Measurements from ENCODE around the gene MRPL37.

MRPL37 gene

DNA sequence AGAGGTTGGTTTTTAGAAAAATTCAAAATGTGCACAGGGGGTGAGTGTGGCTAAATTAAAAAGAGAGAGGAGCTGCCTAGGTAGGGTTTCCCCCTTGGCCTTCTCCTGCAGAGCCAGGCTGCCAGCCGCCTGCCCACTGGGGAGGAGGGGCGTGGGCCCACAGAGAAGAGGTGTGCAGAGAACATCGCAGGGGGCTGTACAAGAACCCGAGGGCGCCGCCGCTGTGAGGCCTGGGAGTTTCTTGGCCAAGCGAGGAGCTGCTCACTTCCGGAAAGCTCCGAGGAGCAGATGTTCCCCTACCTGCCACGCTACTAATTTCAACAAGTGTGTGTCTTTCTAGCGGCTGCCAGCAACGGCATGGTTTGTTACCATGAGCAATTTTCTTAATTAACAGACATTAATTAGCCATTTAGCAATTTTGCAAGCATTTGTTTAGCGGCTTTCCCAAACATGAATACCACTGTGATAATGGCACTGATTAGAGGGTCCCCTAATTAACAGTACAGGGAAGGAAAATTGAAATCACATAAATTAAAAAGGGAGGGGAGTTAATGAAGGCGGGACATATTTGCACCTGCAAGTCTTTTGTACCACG lies 59.7 kb downstream of the MRPL37 start:
- Histone ChIP-seq H3K9me3 (replicated peaks; ENCODE audit: low read length) (no peaks in the 10 kb centered on the region), H3K4me2 (ENCODE audit: low read length) (no peak overlapping the region), H3K9ac (ENCODE audit: low read depth, low read length) (no peak overlapping the region), H3K27me3 (ENCODE audit: control insufficient read depth, insufficient read depth, low read length) (no peaks in the 10 kb centered on the region), H3K36me3 (ENCODE audit: insufficient read depth, low read length) (no peaks in the 10 kb centered on the region), H3K4me3 (ENCODE audit: low read length) (no peak overlapping the region), H3K4me1 (ENCODE audit: control insufficient read depth, insufficient read depth, low read length) (peaks cover 7% of the 10 kb centered on the region)

DNA sequence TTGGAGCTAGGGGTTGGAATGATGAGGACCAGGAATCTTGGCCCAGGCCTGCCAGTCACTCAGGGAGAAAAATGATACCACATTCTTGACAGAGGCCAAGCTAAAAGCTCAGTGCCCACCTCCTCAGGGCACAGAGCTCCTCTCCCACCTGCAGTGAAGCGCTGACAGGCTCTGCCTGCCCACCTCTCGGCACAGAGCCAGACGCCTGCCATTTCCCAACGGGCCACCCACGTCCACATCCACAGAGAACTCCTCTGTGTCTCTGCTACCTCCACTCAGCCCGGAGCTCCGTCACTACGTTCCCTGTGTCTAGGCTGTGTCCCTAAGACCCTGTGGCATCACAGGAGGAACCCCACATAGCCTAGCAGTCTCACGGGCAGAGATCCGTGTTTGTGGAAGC lies 60.8 kb downstream of the MRPL37 start:
- H3K9me3 ChIP-seq (replicated peaks; ENCODE audit: low read length) = no peaks in the 10 kb centered on the region
- no peaks in the 10 kb centered on the region for H3K27me3 ChIP-seq (ENCODE audit: control insufficient read depth, insufficient read depth, low read length)
- H3K4me2 ChIP-seq (ENCODE audit: low read length) = no peak overlapping the region
- peaks cover 3% of the 10 kb centered on the region for H3K36me3 ChIP-seq (ENCODE audit: insufficient read depth, low read length)
- H3K4me3 ChIP-seq (ENCODE audit: low read length) = no peak overlapping the region
- H3K9ac ChIP-seq (ENCODE audit: low read depth, low read length) = no peak overlapping the region
- H3K4me1 ChIP-seq (ENCODE audit: control insufficient read depth, insufficient read depth, low read length) = no peaks in the 10 kb centered on the region

DNA sequence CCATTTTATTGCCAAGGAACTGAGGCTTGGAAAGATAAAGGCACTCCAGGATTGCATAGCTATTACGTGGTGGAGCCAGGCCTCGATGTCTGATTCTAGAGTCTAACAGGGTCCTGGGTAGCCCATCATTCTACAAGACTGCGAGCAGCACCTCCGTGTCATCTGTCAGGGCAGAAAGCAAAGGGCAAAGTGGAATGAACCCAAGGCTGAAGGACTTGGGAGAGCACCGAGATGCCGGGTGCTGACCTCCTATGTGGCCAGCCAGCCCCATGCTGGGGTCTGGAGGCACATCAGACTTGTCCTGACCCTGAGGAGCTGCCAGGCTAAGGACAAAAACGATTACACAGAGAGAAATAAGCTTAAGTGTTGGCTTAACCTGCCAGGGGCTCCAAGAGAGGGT lies 62.3 kb downstream of the MRPL37 start:
- H3K9ac ChIP-seq (ENCODE audit: low read depth, low read length) = no peak overlapping the region
- H3K4me3 ChIP-seq (ENCODE audit: low read length) = no peak overlapping the region
- H3K27me3 ChIP-seq (ENCODE audit: control insufficient read depth, insufficient read depth, low read length) = no peaks in the 10 kb centered on the region
- H3K4me1 ChIP-seq (ENCODE audit: control insufficient read depth, insufficient read depth, low read length) = no peaks in the 10 kb centered on the region
- H3K9me3 ChIP-seq (replicated peaks; ENCODE audit: low read length) = no peaks in the 10 kb centered on the region
- no peak overlapping the region for H3K4me2 ChIP-seq (ENCODE audit: low read length)
- peaks cover 3% of the 10 kb centered on the region for H3K36me3 ChIP-seq (ENCODE audit: insufficient read depth, low read length)

DNA sequence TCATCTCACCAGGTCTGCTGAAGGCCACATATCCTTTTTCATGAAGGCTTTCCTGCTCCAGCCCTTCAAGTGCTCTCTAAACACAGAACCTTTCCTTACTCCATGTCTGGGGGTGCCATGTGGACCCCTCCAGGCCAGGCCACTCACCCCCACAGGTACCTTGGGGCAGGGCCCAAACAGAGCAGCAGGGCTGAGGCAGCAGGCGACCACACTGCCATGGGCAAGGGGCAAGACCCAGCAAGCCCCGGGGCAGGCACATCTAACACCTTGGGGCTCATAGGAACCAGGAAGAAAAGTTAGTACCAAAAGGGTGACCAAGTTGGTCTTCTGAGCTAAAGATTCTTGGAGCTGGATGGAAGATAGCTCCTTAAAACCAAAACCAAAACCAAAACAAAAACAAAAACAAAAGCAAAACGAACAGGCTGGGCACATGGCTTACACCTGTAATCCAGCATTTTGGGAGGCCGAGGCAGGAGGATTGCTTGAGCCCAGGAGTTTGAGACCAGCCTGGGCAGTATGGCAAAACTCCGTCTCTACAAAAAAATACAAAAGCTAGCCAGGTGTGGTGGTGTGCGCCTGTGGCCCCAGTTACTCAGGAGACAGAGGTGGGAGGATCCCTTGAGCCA lies 63.7 kb downstream of the MRPL37 start:
- H3K9ac ChIP-seq (ENCODE audit: low read depth, low read length) = no peak overlapping the region
- H3K4me3 ChIP-seq (ENCODE audit: low read length) = no peak overlapping the region
- no peaks in the 10 kb centered on the region for H3K27me3 ChIP-seq (ENCODE audit: control insufficient read depth, insufficient read depth, low read length)
- H3K9me3 ChIP-seq (replicated peaks; ENCODE audit: low read length) = no peaks in the 10 kb centered on the region
- no peaks in the 10 kb centered on the region for H3K4me1 ChIP-seq (ENCODE audit: control insufficient read depth, insufficient read depth, low read length)
- H3K4me2 ChIP-seq (ENCODE audit: low read length) = no peak overlapping the region
- H3K36me3 ChIP-seq (ENCODE audit: insufficient read depth, low read length) = peaks cover 3% of the 10 kb centered on the region

DNA sequence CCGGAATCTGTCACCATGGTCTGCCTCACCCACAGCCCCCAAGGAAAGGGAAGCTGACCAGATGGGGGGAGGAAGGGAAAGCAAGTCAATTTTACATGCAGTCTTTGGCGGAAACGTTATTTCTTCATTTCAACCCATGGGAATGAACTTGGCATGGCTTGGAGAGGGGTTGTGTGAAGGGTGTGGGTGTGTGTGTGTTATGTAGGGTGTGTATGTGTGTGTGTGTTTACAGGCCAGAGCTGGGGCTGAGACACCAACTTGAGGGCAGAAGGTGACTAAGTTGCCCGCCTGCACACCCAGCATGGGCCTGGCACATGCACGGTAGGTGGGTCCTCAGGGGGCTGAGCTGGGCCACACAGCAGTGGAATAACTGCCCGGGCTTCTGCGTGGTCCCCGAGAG lies 65.2 kb downstream of the MRPL37 start:
- Histone ChIP-seq H3K27me3 (ENCODE audit: control insufficient read depth, insufficient read depth, low read length) (no peaks in the 10 kb centered on the region), H3K4me1 (ENCODE audit: control insufficient read depth, insufficient read depth, low read length) (no peaks in the 10 kb centered on the region), H3K9ac (ENCODE audit: low read depth, low read length) (no peak overlapping the region), H3K36me3 (ENCODE audit: insufficient read depth, low read length) (peaks cover 3% of the 10 kb centered on the region), H3K4me3 (ENCODE audit: low read length) (no peak overlapping the region), H3K4me2 (ENCODE audit: low read length) (no peak overlapping the region), H3K9me3 (replicated peaks; ENCODE audit: low read length) (no peaks in the 10 kb centered on the region)

DNA sequence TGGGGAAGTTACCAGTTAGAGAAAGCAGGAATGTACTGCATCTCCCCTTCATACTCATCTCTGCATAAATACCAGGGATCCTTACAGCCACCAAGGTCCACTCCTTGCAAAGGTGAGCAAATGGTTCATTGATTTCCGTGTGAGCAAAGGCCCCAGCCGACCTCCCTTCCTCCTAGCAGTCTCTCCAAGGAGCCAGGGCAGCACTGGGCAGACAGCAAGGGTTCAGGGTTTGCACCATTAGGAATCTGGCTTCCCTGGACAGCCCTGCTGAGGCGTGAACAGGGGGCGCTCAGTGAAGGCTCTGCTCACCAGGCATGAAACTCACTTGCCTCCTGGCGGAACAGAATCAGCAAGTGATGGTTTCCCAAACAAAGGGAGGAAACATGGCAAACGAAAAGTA lies 65.7 kb downstream of the MRPL37 start:
- H3K9me3 ChIP-seq (replicated peaks; ENCODE audit: low read length) = no peaks in the 10 kb centered on the region
- peaks cover 3% of the 10 kb centered on the region for H3K36me3 ChIP-seq (ENCODE audit: insufficient read depth, low read length)
- no peaks in the 10 kb centered on the region for H3K27me3 ChIP-seq (ENCODE audit: control insufficient read depth, insufficient read depth, low read length)
- no peak overlapping the region for H3K4me3 ChIP-seq (ENCODE audit: low read length)
- H3K9ac ChIP-seq (ENCODE audit: low read depth, low read length) = no peak overlapping the region
- no peaks in the 10 kb centered on the region for H3K4me1 ChIP-seq (ENCODE audit: control insufficient read depth, insufficient read depth, low read length)
- H3K4me2 ChIP-seq (ENCODE audit: low read length) = no peak overlapping the region

DNA sequence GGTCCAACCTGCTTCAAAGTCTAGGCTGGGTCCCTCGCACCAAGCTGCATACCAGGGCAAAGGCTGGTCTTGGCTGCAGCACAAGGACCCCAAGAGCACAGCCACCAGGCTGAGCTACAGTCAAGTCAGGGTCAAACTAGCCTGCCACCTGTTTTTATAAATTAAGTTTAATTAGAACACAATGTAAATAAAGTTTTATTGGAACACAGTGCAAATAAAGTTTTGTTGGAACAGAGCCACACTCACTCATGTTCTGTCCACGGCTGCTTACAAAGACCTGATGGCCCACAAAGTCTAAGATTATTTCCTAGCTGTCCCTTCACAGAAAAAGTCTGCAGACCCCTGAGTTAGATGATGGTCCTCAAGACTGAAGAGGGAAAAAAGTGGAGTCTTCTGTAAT lies 66.2 kb downstream of the MRPL37 start:
- Histone ChIP-seq H3K9me3 (replicated peaks; ENCODE audit: low read length) (no peaks in the 10 kb centered on the region), H3K4me2 (ENCODE audit: low read length) (no peak overlapping the region), H3K36me3 (ENCODE audit: insufficient read depth, low read length) (peaks cover 3% of the 10 kb centered on the region), H3K4me1 (ENCODE audit: control insufficient read depth, insufficient read depth, low read length) (no peaks in the 10 kb centered on the region), H3K4me3 (ENCODE audit: low read length) (no peak overlapping the region), H3K9ac (ENCODE audit: low read depth, low read length) (no peak overlapping the region), H3K27me3 (ENCODE audit: control insufficient read depth, insufficient read depth, low read length) (no peaks in the 10 kb centered on the region)

DNA sequence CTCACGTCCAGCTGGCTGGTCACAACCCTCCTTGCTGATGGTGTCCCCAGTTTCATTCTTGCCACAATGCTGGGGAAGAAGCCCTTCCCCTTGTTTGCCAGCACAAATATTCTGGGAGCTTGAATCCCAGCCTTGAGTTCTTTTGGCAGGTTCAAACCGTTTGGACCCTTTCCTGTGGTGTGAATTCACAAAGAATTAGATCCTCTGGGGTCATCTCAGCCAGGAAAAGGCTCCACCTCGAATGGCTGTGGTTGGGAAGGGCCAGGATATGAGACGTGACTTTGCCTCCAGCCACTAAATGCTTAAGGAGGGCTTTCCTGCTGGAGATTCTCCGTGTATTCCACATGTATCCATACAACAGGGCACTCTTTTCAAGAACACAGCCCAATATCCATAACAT lies 66.9 kb downstream of the MRPL37 start:
- peaks cover 2% of the 10 kb centered on the region for H3K4me1 ChIP-seq (ENCODE audit: control insufficient read depth, insufficient read depth, low read length)
- H3K36me3 ChIP-seq (ENCODE audit: insufficient read depth, low read length) = peaks cover 3% of the 10 kb centered on the region
- H3K4me3 ChIP-seq (ENCODE audit: low read length) = no peak overlapping the region
- H3K9ac ChIP-seq (ENCODE audit: low read depth, low read length) = no peak overlapping the region
- H3K27me3 ChIP-seq (ENCODE audit: control insufficient read depth, insufficient read depth, low read length) = no peaks in the 10 kb centered on the region
- no peak overlapping the region for H3K4me2 ChIP-seq (ENCODE audit: low read length)
- H3K9me3 ChIP-seq (replicated peaks; ENCODE audit: low read length) = no peaks in the 10 kb centered on the region
